Measurements from ENCODE around the gene FARS2.

DNA sequence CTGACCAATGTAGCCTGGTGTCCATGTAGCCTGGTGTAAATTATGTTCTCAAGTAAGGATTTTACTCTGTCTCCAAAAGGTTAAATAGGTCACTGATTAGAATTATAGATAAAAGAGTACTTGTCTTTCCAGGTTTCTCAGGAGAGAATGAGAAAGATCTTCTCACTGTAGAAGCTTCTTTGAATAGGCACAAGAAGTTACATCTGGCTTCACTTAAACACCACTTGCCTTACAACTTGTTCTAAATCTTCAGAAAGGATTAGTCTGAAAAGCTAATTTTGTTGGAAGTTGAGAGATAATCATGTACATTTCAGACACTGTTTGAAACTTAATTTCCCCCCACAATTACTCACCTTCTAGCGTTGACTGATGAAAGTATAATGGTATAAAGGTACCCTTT lies 275.3 kb downstream of the FARS2 start:
- TF ChIP-seq EP300 (IDR thresholded peaks at IDR 0.05), result no peak
- no peak for TF ChIP-seq POLR2AphosphoS5 (IDR thresholded peaks at IDR 0.05)
- TF ChIP-seq CTCF (IDR thresholded peaks at IDR 0.05), result no peak
